ENCODE data around the gene RANBP3.

- no peak for TF ChIP-seq CREB1 (IDR thresholded peaks at IDR 0.05; ENCODE audit: low read depth)
- no peak for TF ChIP-seq TAF1 (IDR thresholded peaks at IDR 0.05; ENCODE audit: low read depth)
- TF ChIP-seq MAX (IDR thresholded peaks at IDR 0.05) = no peak
- TF ChIP-seq REST (IDR thresholded peaks at IDR 0.05; ENCODE audit: low read depth) = no peak
Observed at GRCh38 chr19:6000228-6000847, 22.4 kb upstream of the RANBP3 start.
